Cardiac septum (tissue), 1 donor: ENCODE data around the gene LAPTM4A. TPM values are rescaled to one million over a fixed set of nuclear protein-coding genes. Genes with fewer than 3 reads are reported as not detected.
"Not testable (repeated sequence)": the region's sequence is repeated elsewhere in the genome, so short reads cannot be mapped to it uniquely, and the experiment has no call there.

Source experiments
- DNase-seq: peaks from one replicate; pipeline ENCODE4 v3.0.0-alpha.2; 2020; ENCODE audit warnings: low spot score
- intact Hi-C: fragments of 100-400 bp; cut with DNase I; formaldehyde crosslinking; loops from one replicate; pipeline ENCODE4 v1.14.0; 2022
- total RNA-seq: library from RNA; stranded (reverse); fragmentation: NEBNext Ultra II Directional; extraction: Animal tissue kit (Norgen Biotek cat#: 25700); gene quantifications from one replicate; pipeline ENCODE4 v1.2.1, GENCODE V29; 2021
- donor health status: DM: no; HTN: no; CAD: no.

LAPTM4A gene
- total RNA-seq, 1 donor from 2014 or later, result 134 TPM

GRCh38 chr2:20079546-20080115 lies 28.2 kb upstream of the LAPTM4A start:
- intact Hi-C loops, result no loop called here
- DNase-seq, result peak; percentile 72

- intact Hi-C loops, result no loop called here
- DNase-seq, result no peak
Observed at GRCh38 chr2:20077411-20077940, 26.0 kb upstream of the LAPTM4A start.

GRCh38 chr2:20076757-20077156 lies 25.3 kb upstream of the LAPTM4A start:
- intact Hi-C loops, result no loop called here
- DNase-seq, result peak; percentile 71

GRCh38 chr2:20074901-20075300 lies 23.5 kb upstream of the LAPTM4A start:
- DNase-seq, result peak; percentile 50
- intact Hi-C loops, result no loop called here

- peak; percentile 69 for DNase-seq
- intact Hi-C loops, result not testable (repeated sequence)
Observed at GRCh38 chr2:20074046-20074648, 22.7 kb upstream of the LAPTM4A start.

- DNase-seq, result no peak
- intact Hi-C loops, result no loop called here
Observed at GRCh38 chr2:20073460-20073859, 22.0 kb upstream of the LAPTM4A start.

GRCh38 chr2:20072436-20073158 lies 21.2 kb upstream of the LAPTM4A start:
- intact Hi-C loops, result no loop called here
- DNase-seq, result peak; percentile 67

GRCh38 chr2:20071397-20072383 lies 20.3 kb upstream of the LAPTM4A start:
- intact Hi-C loops, result loop anchor here (2.0 kb wide), 1 partner anchor 19 kb away; no protein-coding TSS in a partner anchor
- peak; percentile 72 for DNase-seq

- intact Hi-C loops, result loop anchor here (2.0 kb wide), 1 partner anchor 17 kb away; no protein-coding TSS in a partner anchor
Observed at GRCh38 chr2:20069756-20070155, 18.3 kb upstream of the LAPTM4A start.

GRCh38 chr2:20067992-20068584 lies 16.7 kb upstream of the LAPTM4A start:
- DNase-seq, result no peak
- intact Hi-C loops, result no loop called here

More at GRCh38 chr2:20069756-20070155, 18.3 kb upstream of the LAPTM4A start:
- DNase-seq, result no peak

- no peak for DNase-seq
- intact Hi-C loops, result no loop called here
Observed at GRCh38 chr2:20065885-20066602, 14.6 kb upstream of the LAPTM4A start.

GRCh38 chr2:20064841-20065240 lies 13.4 kb upstream of the LAPTM4A start:
- intact Hi-C loops, result no loop called here
- no peak for DNase-seq

- intact Hi-C loops, result no loop called here
- DNase-seq, result no peak
Observed at GRCh38 chr2:20064421-20064820, 13.0 kb upstream of the LAPTM4A start.

GRCh38 chr2:20062615-20063545 lies 11.5 kb upstream of the LAPTM4A start:
- DNase-seq, result no peak
- intact Hi-C loops, result no loop called here

- intact Hi-C loops, result no loop called here
- no peak for DNase-seq
Observed at GRCh38 chr2:20061940-20062339, 10.5 kb upstream of the LAPTM4A start.

- intact Hi-C loops, result no loop called here
Observed at GRCh38 chr2:20061476-20061875, 10.0 kb upstream of the LAPTM4A start.

GRCh38 chr2:20060106-20060505 lies 8.7 kb upstream of the LAPTM4A start:
- intact Hi-C loops, result no loop called here
- DNase-seq, result no peak

More at GRCh38 chr2:20061476-20061875, 10.0 kb upstream of the LAPTM4A start:
- no peak for DNase-seq
